ENCODE results near the gene SH2D4B. TPM values are rescaled to one million over a fixed set of nuclear protein-coding genes. Genes with fewer than 3 reads are reported as not detected.

SH2D4B gene
- total and polyA plus RNA-seq, 3 experiments from 2014 or later: 0.11 to 0.13 TPM; not detected in 1

DNA sequence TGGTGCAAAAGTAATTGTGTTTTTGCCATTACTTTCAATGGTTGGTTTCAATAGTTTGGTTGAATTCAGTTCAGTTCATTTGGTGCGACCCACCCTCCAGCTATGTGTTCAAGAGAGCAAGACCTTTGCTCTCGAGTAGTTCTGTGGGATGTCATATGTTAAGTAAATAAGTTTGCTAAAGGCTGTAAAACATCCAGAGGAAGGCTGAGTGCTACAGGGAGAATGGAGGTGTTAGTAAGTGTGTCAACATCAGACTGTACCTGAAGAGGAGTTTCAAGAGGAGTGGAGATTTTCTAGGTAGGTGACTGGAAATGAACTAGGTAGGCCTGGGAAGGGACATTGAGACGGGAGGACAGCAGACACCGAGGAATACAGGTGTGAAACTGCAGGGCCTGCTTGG is 147.7 kb downstream of the SH2D4B start:
- Mint-ChIP-seq H3K36me3 (no peaks in the 10 kb centered on the region), H3K27me3 (peaks cover 5 to 9% of the 10 kb centered on the region in 2 donors), H3K4me3 (no peak overlapping the region), H3K9me3 (no peaks in the 10 kb centered on the region), H3K4me1 (peaks cover 0 to 4% (median 0%) of the 10 kb centered on the region in 3 donors), H3K27ac (peak overlapping the region in 1 of 8 donors; percentile 45)
- CTCF ChIA-PET: interaction anchor here (1.7 kb wide), 1 partner anchor 14 kb away, joined by 5 read pairs; no protein-coding TSS in a partner anchor
- no peak for DNase-seq
- Histone ChIP-seq H3K9me3 (ENCODE audit: low read length) (no peaks in the 10 kb centered on the region), H3K4me3 (ENCODE audit: low read length) (no peak overlapping the region), H3K27me3 (ENCODE audit: insufficient read depth, low read length, poor library complexity, severe bottlenecking) (no peaks in the 10 kb centered on the region), H3K4me1 (ENCODE audit: insufficient read depth, low read length) (no peaks in the 10 kb centered on the region), H3K36me3 (ENCODE audit: insufficient read depth, low read length) (no peaks in the 10 kb centered on the region), H3K27ac (ENCODE audit: low read depth, low read length) (no peak overlapping the region)
- POLR2A ChIA-PET: no interaction called here

GRCh38 chr10:80686734-80687475 is 149.2 kb downstream of the SH2D4B start:
- Histone ChIP-seq H3K9me3 (ENCODE audit: low read length) (no peaks in the 10 kb centered on the region), H3K4me1 (ENCODE audit: insufficient read depth, low read length) (no peaks in the 10 kb centered on the region), H3K27ac (ENCODE audit: low read depth, low read length) (no peak overlapping the region), H3K36me3 (ENCODE audit: insufficient read depth, low read length) (no peaks in the 10 kb centered on the region), H3K4me3 (ENCODE audit: low read length) (no peak overlapping the region), H3K27me3 (ENCODE audit: insufficient read depth, low read length, poor library complexity, severe bottlenecking) (no peaks in the 10 kb centered on the region)
- no peak for DNase-seq
- Mint-ChIP-seq H3K36me3 (no peaks in the 10 kb centered on the region), H3K27me3 (peaks cover 17% of the 10 kb centered on the region in 2 donors), H3K27ac (no peak overlapping the region), H3K4me1 (peaks cover 0 to 4% (median 0%) of the 10 kb centered on the region in 3 donors), H3K4me3 (no peak overlapping the region), H3K9me3 (no peaks in the 10 kb centered on the region)
- CTCF ChIA-PET: interaction anchor here (1.0 kb wide), 1 partner anchor 13 kb away, joined by 3 read pairs; no protein-coding TSS in a partner anchor
- POLR2A ChIA-PET: no interaction called here

GRCh38 chr10:80687476-80687789 is 149.7 kb downstream of the SH2D4B start:
- no peak for DNase-seq
- H3K27me3 ChIP-seq (ENCODE audit: insufficient read depth, low read length, poor library complexity, severe bottlenecking): no peaks in the 10 kb centered on the region
- Mint-ChIP-seq H3K4me3 (no peak overlapping the region), H3K27ac (no peak overlapping the region), H3K27me3 (peaks cover 18 to 20% of the 10 kb centered on the region in 2 donors), H3K36me3 (no peaks in the 10 kb centered on the region), H3K9me3 (no peaks in the 10 kb centered on the region), H3K4me1 (peaks cover 0 to 4% (median 0%) of the 10 kb centered on the region in 3 donors)
- H3K4me1 ChIP-seq (ENCODE audit: insufficient read depth, low read length): no peaks in the 10 kb centered on the region
- no peaks in the 10 kb centered on the region for H3K9me3 ChIP-seq (ENCODE audit: low read length)
- no peaks in the 10 kb centered on the region for H3K36me3 ChIP-seq (ENCODE audit: insufficient read depth, low read length)
- H3K27ac ChIP-seq (ENCODE audit: low read depth, low read length): no peak overlapping the region
- POLR2A ChIA-PET: no interaction called here
- no peak overlapping the region for H3K4me3 ChIP-seq (ENCODE audit: low read length)
- CTCF ChIA-PET: interaction anchor here (1.0 kb wide), 1 partner anchor 12 kb away, joined by 3 read pairs; no protein-coding TSS in a partner anchor

GRCh38 chr10:80690434-80690833 is 152.7 kb downstream of the SH2D4B start:
- Histone ChIP-seq H3K27ac (ENCODE audit: low read depth, low read length) (no peak overlapping the region), H3K4me3 (ENCODE audit: low read length) (no peak overlapping the region), H3K4me1 (ENCODE audit: insufficient read depth, low read length) (no peaks in the 10 kb centered on the region), H3K36me3 (ENCODE audit: insufficient read depth, low read length) (no peaks in the 10 kb centered on the region), H3K9me3 (ENCODE audit: low read length) (no peaks in the 10 kb centered on the region), H3K27me3 (ENCODE audit: insufficient read depth, low read length, poor library complexity, severe bottlenecking) (no peaks in the 10 kb centered on the region)
- no peaks in the 10 kb centered on the region for H3K4me1 Mint-ChIP-seq
- POLR2A ChIA-PET: no interaction called here
- no peaks in the 10 kb centered on the region for H3K9me3 Mint-ChIP-seq
- H3K4me3 Mint-ChIP-seq: no peak overlapping the region
- H3K27ac Mint-ChIP-seq: no peak overlapping the region
- peaks cover 23 to 24% of the 10 kb centered on the region in 2 donors for H3K27me3 Mint-ChIP-seq
- no peaks in the 10 kb centered on the region for H3K36me3 Mint-ChIP-seq
- no peak for DNase-seq
- CTCF ChIA-PET: no interaction called here

DNA sequence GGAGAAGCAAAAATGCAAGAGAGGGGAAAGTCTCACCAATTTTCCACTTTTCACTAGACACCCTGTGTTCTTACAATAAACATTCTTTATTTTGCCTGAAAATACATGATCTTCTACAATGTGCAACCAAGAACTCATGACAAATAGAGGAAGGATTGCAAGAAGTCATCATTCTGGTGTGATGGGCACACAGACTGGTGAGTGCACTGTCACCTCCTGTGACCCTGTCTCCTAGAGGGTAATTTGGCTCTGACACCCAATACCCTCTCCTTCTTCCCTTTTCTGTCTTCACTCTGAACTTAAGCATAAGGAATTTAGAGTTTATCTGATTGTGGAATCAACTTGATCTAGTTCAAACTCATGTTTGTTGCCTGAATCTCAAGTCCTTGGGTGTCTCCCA is 153.7 kb downstream of the SH2D4B start:
- H3K9me3 Mint-ChIP-seq: no peaks in the 10 kb centered on the region
- H3K27ac Mint-ChIP-seq: no peak overlapping the region
- no peaks in the 10 kb centered on the region for H3K36me3 ChIP-seq (ENCODE audit: insufficient read depth, low read length)
- DNase-seq: no peak
- no peak overlapping the region for H3K27ac ChIP-seq (ENCODE audit: low read depth, low read length)
- CTCF ChIA-PET: no interaction called here
- H3K4me3 ChIP-seq (ENCODE audit: low read length): no peak overlapping the region
- H3K4me1 Mint-ChIP-seq: no peaks in the 10 kb centered on the region
- H3K4me1 ChIP-seq (ENCODE audit: insufficient read depth, low read length): no peaks in the 10 kb centered on the region
- H3K4me3 Mint-ChIP-seq: no peak overlapping the region
- POLR2A ChIA-PET: no interaction called here
- no peaks in the 10 kb centered on the region for H3K36me3 Mint-ChIP-seq
- no peaks in the 10 kb centered on the region for H3K27me3 ChIP-seq (ENCODE audit: insufficient read depth, low read length, poor library complexity, severe bottlenecking)
- H3K9me3 ChIP-seq (ENCODE audit: low read length): no peaks in the 10 kb centered on the region
- peaks cover 24 to 27% of the 10 kb centered on the region in 2 donors for H3K27me3 Mint-ChIP-seq

DNA sequence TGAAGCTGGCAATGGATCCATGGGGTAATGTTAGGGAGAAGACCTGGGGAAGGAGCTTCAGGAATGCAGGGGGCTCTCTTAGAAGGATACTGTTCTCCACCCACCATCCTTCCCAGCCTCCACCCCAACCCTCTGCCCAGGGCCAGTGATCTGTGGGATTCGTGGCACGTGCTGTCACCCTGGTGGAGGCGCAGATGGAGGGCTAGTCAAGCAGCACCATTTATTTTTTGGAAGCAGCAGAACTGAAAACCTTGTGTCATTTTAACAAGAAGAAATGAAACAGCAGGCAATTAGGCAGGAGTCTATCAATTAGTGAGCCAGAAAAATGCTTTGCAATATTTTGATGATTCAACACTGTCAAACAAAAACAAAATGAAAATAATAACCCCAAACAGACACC is 155.9 kb downstream of the SH2D4B start:
- Mint-ChIP-seq H3K27me3 (peaks cover 26 to 27% of the 10 kb centered on the region in 2 donors), H3K27ac (no peak overlapping the region), H3K9me3 (no peaks in the 10 kb centered on the region), H3K4me1 (no peaks in the 10 kb centered on the region), H3K36me3 (no peaks in the 10 kb centered on the region), H3K4me3 (no peak overlapping the region)
- Histone ChIP-seq H3K4me3 (ENCODE audit: low read length) (no peak overlapping the region), H3K27ac (ENCODE audit: low read depth, low read length) (no peak overlapping the region), H3K36me3 (ENCODE audit: insufficient read depth, low read length) (no peaks in the 10 kb centered on the region), H3K4me1 (ENCODE audit: insufficient read depth, low read length) (no peaks in the 10 kb centered on the region), H3K27me3 (ENCODE audit: insufficient read depth, low read length, poor library complexity, severe bottlenecking) (no peaks in the 10 kb centered on the region), H3K9me3 (ENCODE audit: low read length) (no peaks in the 10 kb centered on the region)
- no peak for DNase-seq
- ChIA-PET CTCF (no interaction called here), POLR2A (no interaction called here)

GRCh38 chr10:80694930-80695329 is 157.2 kb downstream of the SH2D4B start:
- no peak overlapping the region for H3K4me3 ChIP-seq (ENCODE audit: low read length)
- H3K4me1 Mint-ChIP-seq: no peaks in the 10 kb centered on the region
- no peaks in the 10 kb centered on the region for H3K36me3 Mint-ChIP-seq
- no peaks in the 10 kb centered on the region for H3K27me3 ChIP-seq (ENCODE audit: insufficient read depth, low read length, poor library complexity, severe bottlenecking)
- H3K4me3 Mint-ChIP-seq: no peak overlapping the region
- no peaks in the 10 kb centered on the region for H3K9me3 Mint-ChIP-seq
- H3K27ac Mint-ChIP-seq: no peak overlapping the region
- H3K27me3 Mint-ChIP-seq: peaks cover 27% of the 10 kb centered on the region in 2 donors
- no peaks in the 10 kb centered on the region for H3K4me1 ChIP-seq (ENCODE audit: insufficient read depth, low read length)
- no peaks in the 10 kb centered on the region for H3K9me3 ChIP-seq (ENCODE audit: low read length)
- POLR2A ChIA-PET: no interaction called here
- CTCF ChIA-PET: interaction anchor here (2.1 kb wide), 1 partner anchor 12 kb away, joined by 7 read pairs; no protein-coding TSS in a partner anchor
- H3K36me3 ChIP-seq (ENCODE audit: insufficient read depth, low read length): no peaks in the 10 kb centered on the region
- H3K27ac ChIP-seq (ENCODE audit: low read depth, low read length): no peak overlapping the region
- no peak for DNase-seq

Measured in CD8-positive, alpha-beta memory T cell (primary cell).